SKM-1 (cell line): ENCODE data around the gene OR1N1.
"Not testable (repeated sequence)": the region's sequence is repeated elsewhere in the genome, so short reads cannot be mapped to it uniquely, and the experiment has no call there.

ENCODE experiments used
- DNase-seq: peaks from one replicate; lab custom pipeline; 2025; ENCODE audit not compliant: unreplicated experiment; lab: John Stamatoyannopoulos, UW

Gene OR1N1

DNA sequence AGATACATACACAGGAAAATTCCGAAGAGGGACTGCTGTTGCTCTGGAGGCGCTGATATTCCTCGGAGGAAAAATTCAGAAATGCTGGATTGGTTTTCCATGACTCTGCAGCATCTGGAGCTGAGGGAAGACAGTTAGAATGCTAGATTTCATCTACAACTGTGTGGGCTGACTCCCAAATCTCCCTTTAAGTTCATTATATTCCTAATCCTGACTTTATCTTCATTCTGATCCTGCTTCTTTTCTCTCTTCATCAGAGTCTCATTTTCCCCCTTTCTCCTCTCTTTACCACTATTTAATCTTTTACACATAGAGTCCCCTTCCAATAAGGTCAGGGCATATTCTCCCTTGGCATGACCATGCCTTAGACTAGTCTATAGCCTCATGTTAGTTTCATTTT, at the start of gene OR1N1:
OR1N1 (minus strand) TSS at position 101 of the 400 bp plus-strand sequence; CDS start at position 101, 0 bp downstream.
- DNase-seq: no peak

GRCh38 chr9:122572456-122572855, 45.4 kb upstream of the OR1N1 start:
- DNase-seq: no peak

- DNase-seq: no peak
These were observed 40.8 kb upstream of the OR1N1 start for GRCh38 chr9:122567901-122568300.

DNA sequence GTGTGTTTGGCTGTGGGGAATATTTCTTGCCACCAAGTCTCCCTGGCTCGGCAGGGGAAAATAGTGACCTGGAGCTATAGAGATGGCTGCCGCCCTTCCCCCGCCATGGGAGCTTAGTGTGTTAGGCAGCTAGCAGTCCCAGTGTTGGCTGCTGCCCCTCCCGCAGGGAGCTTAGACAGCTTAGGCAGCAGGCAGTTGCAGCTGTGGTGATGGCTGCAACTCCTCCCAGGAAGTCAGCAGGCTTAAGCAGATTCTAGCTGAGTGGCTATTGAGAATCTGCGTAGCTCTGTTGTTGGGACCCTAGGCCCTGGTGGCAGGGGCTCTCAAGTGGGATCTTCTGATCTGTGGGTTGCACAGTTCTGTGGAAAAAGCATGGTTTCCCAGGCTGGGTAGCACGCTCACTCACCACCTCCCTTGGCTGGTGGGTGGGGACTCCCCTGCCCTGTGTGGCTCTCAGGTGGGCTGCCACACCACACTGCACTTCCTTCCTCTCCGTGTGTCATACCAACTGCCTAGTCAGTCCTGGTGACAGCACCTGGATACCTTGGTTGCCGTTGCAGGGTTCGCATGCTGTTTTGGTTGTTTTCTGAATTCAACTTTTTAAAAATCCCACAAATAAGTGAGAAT, 35.2 kb upstream of the OR1N1 start:
- DNase-seq: no peak

DNA sequence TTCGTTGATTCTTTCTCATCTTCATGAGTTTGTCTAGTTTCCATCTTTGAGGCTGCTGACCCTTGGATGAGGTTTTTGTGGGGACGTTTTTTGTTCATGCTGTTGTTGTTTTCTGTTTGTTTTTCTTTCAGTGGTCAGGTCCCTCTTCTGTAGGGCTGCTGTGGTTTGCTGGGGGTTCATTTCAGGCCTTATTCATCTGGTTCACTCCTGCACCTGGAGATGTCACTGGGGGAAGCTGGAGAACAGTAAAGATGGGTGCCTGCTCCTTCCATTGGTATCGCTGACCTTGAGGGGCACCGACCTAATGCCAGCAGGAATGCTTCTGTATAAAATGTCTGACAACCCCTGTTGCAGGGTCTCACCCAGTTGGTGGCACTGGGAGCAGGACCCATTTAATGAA, 34.4 kb upstream of the OR1N1 start:
- DNase-seq: no peak

DNA sequence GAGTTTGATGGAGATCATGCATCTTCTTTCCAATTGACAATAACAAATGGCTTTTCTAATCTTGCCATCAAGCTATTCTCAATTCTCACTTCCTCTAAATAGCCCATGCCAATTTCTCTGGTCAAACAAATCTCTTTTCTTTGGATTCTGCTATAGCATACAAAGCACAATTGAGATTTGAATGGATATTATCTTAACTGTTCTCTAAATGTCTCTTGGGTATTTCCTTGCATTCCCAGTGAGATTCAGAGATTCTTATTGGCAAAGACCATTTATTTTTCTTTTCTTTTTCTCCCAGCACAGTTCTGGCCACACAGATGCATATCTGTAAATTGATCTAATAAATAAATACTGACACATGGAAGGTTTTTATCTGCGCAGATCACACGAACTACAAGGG, 25.7 kb upstream of the OR1N1 start, which contains the start of gene OR1N2:
OR1N2 (plus strand) TSS at position 301 of the 400 bp plus-strand sequence. CDS start 100 bp downstream, outside the sequence.
- DNase-seq: no peak

- DNase-seq: no peak
These were observed 24.3 kb upstream of the OR1N1 start for GRCh38 chr9:122551371-122551770.

- no peak for DNase-seq
These were observed 19.1 kb upstream of the OR1N1 start for GRCh38 chr9:122546196-122546595.

DNA sequence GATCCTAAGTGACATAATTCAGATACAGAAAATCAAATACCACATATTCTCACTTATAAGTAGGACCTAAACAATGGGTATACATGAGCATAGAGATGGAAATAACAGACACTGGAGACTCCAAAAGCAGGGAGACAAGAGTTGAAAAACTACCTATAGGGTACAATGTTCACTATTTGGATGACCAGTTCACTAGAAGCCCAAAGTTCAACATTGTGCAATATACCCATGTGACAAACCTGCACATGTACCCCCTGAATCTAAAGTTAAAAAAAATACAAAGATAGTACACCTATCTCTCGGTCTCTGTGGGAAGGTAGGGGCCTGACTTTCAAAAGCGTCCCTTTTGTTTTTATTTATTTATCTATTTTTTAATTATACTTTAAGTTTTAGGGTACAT, 11.7 kb upstream of the OR1N1 start:
- no peak for DNase-seq

DNA sequence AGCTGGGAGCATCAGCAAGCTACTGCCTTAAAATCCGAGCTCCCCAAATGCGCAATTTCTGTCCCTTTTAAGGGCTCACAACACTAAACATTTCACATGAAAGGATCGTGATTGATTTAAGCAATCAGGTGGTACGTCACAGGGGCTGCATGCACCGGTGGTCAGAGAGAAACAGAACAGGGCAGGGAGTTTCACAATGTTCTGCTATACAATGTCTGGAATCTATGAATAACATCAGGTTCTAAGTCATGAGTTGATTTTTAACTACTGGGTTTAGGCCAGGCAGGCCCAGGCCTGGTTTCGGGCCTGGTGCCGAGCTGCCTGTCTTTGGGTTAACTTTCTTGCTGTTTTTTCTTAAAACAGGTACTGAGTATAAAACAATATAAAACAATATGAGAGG, 10.0 kb upstream of the OR1N1 start:
- DNase-seq: not testable (repeated sequence)

DNA sequence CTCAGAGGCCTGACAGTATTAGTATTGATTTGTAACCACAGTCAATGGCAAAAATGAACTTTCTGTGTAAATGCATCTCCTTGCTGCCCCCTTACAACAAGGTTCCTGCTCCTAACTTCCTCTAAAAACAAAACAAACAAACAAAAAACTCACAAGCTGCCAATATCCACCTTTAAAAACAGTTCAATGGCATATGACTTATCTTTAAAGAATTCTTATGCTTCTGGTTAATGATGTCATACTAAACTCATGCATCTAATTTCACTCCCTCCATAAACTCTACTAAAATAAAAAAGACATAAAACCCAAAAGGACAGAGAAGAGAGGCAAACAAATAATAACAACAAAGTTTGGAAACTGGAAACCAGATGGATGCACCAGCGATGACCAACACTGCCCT, 9.0 kb upstream of the OR1N1 start:
- no peak for DNase-seq

DNA sequence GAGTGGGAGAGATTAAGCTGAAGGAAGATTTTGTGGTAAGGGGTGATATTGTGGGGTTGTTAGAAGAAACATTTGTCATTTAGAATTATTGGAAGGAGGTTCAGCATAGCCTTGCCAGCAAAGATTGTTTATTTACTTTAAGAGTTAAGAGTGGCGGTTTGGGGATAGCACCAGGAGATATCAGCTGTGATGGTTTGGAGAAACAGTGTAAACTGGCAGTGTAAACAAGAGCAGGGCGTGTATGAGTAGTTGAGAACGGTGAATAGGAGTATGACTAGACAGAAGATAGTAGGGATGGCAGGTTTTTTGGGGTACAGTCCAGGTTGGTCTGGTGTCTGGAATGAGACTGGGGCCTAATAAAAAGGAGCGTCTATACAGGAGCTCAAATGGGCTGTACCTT, 4.1 kb upstream of the OR1N1 start:
- not testable (repeated sequence) for DNase-seq

DNA sequence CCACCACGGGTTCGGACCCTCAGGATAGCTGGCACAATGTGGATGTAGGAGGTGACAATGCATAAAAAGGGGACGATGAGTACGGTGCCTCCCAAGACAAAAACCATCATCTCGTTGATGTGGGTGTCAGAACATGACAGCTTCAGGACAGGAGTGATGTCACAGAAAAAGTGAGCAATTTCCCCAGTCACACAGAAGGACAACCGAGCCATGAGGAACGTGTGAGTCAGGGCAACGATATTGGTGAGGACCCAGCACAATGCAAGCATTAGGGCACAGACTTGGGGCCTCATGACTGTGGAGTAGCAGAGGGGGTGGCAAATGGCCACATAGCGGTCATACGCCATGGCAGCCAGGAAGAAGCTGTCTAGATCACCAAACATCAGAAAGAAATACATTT, 491 bp downstream of the OR1N1 start:
- DNase-seq: no peak

- no peak for DNase-seq
These were observed 7.7 kb downstream of the OR1N1 start for GRCh38 chr9:122519376-122519775.

DNA sequence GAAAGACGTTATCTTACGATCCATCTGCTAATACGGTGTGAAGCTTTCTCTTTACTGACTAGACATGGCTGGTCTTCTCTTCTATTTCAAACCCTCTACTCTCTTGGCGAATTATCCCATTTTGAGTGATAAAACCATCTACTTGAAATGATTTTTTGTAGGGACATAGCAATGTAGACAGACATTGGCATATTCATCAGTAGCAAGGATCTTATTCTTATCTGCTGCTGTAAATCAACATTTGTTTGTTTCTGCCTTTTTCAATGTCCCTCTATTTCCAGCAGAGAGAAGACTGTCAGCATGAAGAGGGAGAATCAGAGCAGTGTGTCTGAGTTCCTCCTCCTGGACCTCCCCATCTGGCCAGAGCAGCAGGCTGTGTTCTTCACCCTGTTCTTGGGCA, 8.3 kb downstream of the OR1N1 start, which contains the start of gene OR1J4:
OR1J4 (plus strand) TSS at position 301 of the 400 bp plus-strand sequence; CDS start at position 301, 0 bp downstream.
- DNase-seq: no peak

- DNase-seq: no peak
These were observed 8.9 kb downstream of the OR1N1 start for GRCh38 chr9:122518226-122518625.

DNA sequence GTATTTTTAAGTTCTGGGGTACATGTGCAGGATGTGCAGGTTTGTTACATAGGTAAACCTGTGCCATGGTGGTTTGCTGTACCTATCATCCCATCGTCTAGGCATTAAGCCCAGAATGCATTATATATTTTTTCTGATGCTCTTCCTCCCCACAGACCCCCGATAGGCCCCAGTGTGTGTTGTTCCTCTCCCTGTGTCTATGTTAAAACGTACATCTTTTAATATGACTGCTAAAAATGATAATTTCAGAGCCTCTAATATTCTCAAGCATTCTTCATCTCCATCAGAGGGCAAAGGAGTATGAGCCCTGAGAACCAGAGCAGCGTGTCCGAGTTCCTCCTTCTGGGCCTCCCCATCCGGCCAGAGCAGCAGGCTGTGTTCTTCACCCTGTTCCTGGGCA, 16.6 kb downstream of the OR1N1 start, which contains the start of gene OR1J2:
OR1J2 (plus strand) TSS at position 301 of the 400 bp plus-strand sequence; CDS start at position 301, 0 bp downstream.
- no peak for DNase-seq

- no peak for DNase-seq
These were observed 20.1 kb downstream of the OR1N1 start for GRCh38 chr9:122506964-122507363.

GRCh38 chr9:122498883-122499288, 28.2 kb downstream of the OR1N1 start:
- no peak for DNase-seq

DNA sequence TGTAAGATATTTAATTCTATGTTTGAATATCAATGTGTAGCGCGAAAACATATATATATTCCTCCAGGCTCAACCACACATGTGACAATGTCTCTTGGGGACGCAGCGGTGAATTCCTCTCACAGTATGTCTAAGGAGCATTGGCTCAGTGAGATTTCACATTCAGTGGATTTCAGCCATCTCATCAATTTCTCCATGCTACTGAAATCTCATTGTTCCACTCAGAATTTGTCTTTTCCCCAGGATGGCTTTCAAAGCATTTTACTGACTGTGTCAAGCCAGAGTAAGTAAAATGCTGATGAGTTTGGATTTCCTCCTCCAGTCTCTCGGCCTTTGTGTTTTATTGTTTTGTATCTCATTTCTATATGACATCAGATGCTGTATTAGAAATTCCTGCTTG, 48.0 kb downstream of the OR1N1 start:
- no peak for DNase-seq

- DNase-seq: no peak
These were observed 49.3 kb downstream of the OR1N1 start, which contains the start of gene OR1J1 for GRCh38 chr9:122477826-122478225. TSS of gene OR1J1 (minus strand) at chr9:122477926. CDS start at chr9:122477926, 0 bp downstream.

DNA sequence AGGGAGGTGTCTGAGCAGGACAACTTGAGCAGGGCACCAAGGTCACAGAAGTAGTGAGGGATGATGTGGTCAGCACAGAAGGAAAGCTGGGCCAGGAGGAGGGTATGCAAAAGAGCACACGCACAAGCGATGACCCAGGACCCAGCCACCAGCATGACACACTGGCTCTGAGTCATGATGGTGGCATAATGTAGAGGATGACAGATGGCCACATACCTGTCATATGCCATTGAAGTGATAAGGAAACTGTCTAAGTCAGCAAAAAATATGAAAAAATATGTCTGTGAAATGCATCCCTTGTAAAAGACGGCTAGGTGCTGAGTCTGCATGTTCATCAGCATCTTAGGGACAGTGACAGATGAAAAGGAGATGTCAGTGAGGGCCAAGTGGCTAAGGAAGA, 49.7 kb downstream of the OR1N1 start:
- DNase-seq: no peak
